ENCODE measurements around the gene PARD3.

The PARD3 gene

GRCh38 chr10:34063592-34063991 is 751.5 kb downstream of the PARD3 start:
- DNase-seq (ENCODE audit: low spot score) = no peak

- no peak for DNase-seq (ENCODE audit: low spot score)
These were observed 753.3 kb downstream of the PARD3 start for GRCh38 chr10:34061841-34062240.

Data from SW480 (cell line).